CD4-positive, alpha-beta T cell treated with Interleukin-6 at 100 ng/mL for 8 hours (primary cell): Measurements from ENCODE around the gene PCED1B.

Experiments
- DNase-seq: peaks from one replicate; pipeline ENCODE4 v3.0.0-alpha.2; 2020; ENCODE audit warnings: mixed read lengths, low spot score

Gene PCED1B

DNA sequence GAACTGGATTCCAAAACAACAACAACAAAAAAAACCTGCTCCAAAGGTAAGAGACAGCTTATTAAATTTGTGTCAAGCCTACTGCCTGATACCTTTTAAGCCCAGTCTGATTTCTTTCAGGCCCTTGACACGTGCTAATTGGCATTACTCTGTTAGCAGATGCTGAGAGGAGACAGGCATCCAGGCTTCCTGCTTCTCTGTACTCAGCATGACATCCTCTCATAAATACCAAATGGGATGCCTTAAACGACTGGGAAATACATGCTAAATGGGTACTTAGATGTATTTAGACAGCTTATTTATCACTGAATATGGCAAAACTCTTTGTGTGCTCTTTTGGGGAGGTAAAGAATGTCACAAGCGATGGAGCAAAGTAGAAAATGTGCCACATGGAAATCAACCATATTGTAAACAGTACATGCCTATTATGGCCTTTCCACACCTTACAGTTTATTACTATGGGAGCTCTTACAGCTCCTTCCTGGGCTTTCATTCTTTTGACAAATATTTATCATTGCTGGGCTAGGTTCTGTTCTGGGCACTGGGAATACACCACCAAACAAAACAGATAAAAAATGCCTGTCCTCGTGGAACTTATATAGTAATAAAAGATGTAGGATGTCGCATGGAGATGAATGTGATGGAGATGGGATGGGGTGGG is 11.5 kb upstream of the PCED1B start:
- no peak for DNase-seq

DNA sequence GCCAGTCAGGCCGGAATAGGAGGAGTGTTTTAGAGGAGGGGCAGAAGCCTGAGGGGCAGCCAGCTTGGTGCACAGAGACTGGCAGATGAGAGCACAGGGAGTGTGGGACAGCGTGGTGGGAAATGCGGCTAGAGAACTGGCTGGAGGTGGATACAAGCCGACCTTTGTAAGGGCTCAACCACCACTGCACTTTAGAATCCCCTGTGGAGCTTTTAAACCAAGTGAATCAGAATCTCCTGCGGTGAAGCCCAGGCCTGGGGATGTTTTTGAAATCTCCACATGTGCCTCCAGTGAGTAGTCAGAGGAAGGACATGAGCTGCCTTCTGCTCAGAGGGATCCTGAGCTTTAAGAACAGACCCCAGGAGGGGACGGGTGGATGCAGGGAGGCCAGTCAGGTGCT is 10.9 kb upstream of the PCED1B start:
- DNase-seq = no peak

DNA sequence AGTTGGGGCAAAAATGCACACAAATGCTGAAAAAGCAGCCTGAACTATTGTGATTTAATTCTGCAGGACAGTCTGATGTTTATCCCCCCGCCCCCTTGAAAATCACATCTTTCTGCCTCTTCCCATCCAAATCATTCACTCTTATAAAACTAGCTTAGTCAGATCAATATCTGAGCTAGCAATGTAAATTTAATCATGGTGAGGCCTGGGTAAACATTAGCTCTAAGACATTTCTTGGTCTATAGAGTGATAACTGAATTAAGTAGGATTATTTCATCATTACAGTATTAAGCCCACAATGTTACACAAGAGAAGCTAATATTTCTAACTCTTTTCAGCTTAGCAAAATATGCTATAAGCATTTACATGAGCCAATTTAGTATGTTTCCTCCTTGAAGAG is 9.1 kb upstream of the PCED1B start:
- DNase-seq = no peak

DNA sequence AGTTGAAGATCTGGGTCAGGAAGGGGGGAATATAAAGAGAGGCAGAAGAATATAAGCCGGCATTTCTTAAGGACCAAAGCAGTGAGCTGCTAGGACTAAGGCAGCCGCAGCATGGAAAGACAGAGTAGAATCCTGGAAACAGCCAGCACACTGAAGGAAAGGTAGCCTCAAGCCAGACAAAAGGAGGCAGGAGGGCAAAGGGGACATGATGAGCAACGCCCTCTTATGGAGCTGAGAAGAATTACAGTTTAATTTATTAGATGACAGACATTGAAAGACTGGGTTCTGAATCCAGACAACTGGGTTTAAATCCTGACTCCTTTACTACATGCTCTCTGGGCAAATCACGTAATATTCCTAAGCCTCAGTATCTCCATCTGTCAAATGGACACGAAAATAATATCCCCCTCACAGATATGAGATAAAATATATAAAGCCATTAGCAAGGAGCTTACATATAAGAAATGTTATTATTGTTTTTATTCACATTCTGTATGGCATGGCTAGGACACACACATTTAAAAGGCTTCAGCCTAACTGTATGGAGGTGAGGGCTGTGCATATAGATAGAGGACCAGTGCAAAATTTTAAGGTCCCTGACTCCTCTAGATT is 8.1 kb upstream of the PCED1B start:
- peak; percentile 16 for DNase-seq

DNA sequence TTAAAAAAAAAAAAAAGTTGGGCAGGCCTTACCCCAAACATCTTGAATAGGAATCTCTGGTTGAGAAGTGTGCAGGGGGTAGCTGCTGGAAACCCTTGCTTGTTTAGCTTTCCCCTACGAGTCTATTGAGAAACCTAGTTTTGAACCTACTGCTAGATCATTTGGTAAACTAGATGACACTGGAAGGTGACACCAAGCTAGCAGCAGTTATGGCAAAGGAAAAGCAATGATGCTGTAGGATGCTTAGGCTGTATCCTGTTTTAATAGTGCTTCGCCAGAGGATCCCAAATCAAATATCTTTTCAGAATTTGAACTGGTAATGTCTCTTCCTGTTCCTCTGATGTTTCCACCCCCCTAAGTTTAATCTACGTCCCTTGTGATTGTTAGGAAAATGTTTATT is 5.5 kb upstream of the PCED1B start:
- no peak for DNase-seq

DNA sequence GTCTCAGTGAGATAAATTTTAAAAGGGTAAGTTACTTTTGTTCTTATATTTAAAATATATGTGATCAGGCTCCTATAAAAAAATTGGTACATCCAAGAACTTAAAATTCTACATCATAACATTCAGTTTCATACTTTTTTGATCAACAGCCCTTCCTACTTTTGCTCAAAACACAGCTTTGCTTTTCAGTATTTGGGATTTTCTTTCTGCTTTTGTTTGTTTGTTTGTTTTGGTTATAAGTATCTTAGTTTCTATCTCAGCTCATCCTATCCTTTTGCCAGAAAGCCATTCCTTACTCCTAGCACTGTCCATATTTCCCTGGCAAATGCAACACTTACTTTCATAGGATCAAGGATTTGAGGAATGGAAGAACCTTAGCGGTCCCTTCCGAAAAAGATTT is 4.7 kb upstream of the PCED1B start:
- no peak for DNase-seq

DNA sequence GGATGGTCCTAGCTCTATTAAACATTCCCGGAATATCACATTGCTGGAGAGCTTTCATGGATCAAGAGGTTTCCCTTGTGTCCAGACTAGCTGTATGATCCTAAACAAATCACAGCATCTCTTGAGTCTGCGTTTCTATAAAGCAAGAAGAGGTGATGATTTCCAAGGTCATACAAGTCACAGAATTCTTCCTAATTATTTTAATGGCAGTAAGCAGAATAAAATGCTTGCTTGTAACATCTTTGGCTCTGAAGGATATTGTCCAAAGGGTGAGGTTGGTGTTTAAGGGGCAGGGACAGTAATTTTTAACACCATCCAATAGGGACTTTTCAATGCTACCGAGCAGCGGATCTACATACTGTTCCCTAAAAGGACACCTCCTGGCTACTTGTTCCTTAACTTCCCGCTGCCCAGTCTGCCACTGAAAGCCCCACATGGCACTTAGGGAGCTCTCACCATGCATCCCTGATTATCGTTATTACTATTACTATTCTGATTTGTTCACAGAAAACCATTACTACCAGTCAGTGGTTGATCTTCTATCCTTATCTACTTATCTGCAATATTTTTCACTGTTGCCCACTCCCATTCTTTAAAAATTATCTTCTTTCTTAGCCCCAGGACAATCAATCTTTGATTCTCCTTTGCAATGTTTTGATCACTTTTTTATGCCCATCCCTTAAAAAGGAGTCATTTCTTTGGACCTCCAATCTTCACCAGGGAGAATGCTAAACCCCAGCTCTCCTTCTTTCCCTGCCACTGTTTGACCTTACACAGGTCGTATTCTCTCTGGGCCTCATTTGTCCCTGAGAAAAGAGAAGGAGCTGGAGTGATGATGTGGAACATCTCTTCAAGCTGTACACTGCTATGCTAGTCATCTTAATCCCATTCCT is 4.0 kb upstream of the PCED1B start:
- DNase-seq = no peak

DNA sequence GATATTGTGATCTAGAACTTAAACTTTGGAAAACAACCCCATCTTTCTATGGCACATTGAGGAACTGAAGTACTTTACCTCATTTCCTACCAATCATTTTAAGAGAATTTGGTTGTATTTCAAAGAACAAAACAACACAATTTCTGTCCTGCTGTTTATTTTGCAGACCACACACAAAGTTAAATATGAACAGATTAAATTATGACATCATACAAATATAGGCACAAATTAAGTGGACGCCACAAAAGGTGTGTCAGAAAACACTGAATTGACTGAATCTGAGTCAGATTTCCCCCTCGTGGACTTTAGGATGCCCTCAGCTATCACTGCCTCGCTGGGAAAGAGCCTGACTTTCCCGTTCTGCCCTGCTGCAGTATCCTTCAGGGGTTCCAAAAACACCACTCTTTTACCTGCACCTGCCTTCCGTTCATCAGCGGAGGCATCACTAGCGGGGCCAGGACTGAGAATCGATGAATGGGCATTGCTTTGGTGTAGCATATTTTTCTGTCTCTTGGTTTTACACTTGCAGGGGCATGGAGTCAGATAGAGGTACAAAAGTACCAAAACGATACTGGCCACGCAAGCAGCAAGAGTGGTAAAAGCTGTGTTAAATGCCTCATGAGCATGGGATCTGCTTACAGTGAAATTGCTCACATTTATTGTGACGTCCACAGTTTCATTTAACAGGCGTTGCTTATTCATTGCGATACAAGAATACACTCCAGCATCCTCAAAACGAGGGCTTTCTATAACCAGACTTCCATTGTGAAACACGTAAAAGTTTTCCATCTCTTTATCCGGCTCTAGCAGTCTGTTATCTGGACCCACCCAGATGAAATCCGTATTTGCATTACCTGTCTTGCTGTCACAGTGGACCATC is 2.0 kb upstream of the PCED1B start:
- no peak for DNase-seq

DNA sequence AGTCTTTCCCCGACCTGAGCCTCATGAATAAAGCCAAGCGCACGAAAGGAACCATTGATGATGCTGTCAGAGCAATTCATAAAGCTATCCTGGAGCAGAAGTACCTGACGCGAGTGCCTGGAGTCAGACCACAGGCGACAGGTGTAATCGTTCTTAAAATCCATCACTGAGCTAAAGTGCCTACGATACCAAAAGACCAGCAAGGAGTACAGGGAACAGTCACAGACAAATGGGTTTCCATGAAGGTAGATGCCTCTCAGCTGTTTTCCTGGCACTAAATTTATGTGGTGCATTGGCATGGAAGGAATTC is 1.4 kb upstream of the PCED1B start:
- no peak for DNase-seq

DNA sequence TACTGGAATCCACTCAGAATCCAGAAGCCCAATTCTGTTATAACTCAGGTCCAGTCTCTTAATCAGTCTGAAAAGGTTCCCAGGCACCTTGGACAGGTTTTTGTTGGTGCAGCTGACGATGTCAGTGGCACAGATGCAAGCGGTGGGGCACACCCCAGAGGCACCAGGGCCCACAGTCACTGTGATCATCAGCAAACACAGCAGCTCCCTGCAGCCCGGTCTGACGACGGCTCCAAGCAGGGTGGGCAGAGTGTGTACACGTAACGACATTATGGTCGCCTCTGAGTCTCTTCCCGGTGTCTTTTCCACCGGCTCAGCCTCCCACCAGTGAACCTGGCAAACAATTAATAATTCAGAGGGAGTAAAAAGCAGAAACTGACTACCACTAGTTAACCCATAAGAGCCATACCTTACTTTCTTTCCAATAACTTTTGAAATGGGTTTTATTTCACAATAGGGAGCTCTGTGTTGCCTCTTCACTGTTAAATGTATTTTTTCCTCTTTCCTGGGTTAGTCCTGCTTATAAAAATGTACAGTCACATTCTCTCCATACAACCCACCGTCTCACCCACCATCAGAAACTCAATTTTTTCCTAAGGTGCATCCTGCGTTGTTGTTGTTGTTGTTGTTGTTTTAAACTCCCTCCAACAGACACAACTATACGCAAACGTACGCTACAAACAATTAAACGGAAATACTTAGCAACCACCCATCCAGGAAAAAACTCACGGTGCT is 521 bp upstream of the PCED1B start:
- peak; percentile 44 for DNase-seq

DNA sequence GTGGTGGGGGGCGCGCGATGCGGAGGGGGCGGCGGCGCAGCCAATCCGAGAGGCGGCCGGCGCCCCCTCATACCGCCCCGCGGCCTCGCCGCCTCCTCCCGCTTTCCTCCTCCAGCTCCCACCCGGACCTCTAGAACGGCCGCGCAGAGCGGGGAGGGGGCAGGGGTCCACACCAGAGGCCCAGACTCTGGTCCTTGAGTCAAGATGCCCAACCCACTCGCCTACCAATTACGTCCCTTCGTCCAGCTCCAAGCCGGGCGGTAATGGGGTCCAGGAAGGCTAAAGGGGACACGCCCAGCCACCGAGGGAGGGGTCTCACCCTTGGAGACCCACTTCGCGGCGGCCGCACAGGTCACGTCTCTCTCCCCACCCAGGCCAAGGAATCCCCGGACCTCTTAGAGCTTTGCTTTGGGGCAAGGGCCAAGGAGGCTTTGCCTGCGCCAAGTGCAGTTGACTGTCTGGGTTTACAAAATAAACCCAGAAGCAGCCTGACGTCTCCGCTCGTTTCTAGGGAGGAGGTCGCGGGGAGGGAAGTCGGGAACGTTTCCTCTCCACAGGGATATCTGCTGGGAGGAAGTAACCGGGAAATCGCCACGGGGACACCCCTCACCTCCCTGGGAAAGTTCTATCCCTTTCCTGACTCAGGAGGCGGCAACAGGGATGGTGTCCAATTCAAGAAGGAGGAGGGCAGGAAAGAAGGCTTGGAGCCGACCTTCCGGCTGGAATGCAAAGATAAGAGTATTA is 732 bp downstream of the PCED1B start:
- peak; percentile 19 for DNase-seq

DNA sequence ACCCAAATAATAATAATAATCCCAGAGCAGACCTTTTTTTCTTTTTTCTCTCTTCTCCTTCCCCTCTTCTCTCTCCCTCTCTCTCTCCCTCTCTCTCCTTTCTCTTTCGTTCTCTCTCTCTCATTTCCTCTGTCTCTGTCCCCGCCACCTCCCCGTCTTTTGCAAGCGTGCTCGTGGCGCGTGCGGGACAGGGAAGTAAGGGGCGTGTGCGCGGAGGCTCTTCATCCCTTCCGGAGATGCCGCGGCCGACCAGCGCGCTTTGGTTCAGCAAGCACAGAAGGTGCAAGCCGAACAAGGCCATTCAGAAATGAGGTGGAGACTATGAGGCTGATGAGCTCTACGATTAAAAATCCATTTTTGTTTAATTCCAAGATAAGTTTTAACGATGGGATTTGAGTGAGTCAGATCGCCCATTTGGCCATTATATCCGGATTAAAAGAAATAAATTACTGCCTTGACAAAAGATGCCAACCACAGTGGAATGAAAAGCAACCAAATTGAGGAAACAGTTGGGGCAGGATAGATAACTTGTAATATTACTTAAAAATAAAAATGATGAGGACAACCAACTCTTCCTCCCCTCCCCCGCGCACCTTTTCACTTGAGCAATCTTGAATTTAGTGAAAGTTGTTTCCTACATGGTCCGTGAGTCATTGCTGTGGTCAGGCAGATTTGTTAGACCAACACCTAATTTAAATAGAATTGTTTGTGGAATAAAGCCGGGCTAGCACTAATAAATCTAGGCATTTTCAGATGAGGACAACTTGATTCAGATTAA is 1.5 kb downstream of the PCED1B start:
- DNase-seq = peak; percentile 39

DNA sequence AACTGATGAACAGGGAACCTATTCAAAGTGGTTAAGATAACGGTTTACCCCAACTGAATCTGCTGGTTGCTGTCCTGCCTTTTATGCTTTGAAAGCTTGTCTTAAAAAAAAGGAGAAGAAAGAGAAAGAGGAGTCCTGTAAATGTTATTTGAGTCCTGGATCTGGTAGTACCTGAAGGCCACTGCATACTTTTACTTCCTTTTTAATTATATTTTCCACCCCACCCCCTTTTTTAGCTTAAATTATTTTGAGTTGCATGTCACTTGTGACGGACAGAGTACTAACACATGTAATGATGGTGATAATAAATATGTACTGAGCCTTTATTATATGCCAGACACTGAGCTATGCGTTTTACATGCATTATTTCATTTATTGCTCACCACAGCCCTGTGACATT is 2.9 kb downstream of the PCED1B start:
- DNase-seq = no peak

DNA sequence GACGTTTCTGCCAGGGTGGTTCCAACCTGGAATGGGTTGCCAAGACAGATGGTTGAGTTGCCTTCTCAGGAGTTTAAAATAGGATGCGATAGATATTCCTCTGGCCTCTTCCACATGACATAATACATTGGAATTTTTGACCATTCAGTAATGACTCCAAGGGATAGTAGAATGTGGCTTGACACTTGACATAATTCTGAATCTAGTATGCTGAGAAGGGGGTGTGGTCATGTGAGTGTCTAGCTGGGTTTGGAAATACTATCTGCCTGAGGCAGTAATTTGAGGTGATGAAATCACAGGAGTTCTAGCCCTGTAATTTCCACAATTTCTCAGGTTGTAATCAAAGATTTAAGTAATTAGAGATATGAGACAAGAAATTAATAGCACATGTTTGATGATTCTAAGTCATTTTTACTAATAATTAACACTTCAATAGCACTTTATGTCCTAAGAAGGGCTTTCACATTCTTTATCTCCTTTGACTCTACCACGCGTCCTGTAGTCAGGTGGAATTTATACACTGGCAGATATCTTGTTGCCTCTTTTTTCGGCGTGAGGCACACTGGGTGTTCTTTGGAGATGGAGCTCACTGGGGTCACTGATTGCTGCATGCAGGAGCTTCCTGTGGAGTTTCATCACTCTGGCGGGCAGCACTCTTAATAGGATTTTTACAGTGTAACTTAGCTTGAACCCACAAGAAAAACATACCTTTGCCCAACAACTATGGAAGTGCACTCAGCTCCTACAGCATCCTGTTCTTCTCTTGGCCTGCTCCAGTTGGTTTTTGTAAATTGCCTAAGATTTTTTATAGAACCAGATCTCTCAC is 3.6 kb downstream of the PCED1B start:
- no peak for DNase-seq

DNA sequence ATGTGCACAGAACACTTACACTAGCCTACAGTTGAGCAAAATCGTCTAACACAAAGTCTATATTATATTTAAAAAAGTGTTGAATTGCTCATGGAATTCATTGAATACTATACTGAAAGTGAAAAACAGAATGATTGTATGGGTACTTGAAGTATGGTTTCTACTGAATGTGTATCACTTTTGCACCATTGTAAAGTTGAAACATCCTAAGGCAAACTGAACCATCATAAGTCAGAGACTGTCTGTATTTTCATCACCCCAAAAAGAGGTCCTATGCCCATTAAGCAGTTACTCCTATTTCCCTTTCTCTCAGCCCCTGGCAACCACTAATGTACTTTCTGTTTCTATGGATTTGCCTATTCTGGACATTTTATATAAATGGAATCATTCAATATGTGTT is 4.8 kb downstream of the PCED1B start:
- DNase-seq = no peak

DNA sequence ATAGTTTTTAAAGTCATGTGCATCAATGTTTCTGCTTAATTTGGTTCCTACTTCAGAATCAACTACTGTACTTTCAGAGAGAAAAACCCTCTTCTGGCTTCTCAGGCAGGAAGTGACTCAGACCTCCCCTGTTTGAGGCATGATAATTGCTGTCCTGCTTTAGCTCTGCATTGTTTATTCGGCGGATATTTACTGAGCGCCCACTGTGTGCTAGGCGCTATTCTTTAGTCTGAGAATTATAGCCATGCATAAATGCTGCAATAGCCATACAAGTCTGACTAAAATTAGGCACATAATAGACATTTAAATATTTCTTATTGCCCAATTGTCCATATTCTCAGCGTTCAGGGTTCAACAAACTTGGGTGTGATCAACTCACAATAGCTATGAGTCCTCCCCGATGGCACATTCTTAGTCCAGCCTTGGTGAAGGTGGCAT is 6.4 kb downstream of the PCED1B start:
- DNase-seq = peak; percentile 65

DNA sequence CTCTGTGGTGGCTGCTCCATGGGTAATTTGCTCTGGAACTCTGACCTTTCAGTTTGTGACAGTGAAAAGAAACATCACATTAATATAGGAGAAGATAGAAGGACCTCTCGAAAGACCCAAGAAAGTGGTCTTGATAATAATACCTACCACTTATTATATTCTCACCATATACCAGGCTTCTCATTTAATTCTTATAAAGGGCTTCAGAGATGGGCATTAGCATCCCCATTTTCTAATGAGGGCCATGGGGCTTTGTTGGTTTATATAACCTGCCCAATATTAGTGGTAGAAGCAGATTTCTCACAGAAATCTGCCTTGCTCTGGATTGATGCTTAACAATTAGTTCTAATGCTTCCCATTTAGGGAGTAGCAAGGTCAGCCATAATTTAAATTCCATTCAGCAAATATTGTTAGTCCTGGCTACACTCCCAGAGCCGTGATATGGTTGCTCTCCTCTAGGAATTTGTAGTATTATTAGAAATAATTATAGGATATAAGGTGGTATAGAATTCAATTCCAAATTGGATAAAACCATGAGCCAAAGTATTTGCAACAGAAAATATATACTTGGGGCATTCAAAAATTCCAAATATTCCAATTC is 7.8 kb downstream of the PCED1B start:
- no peak for DNase-seq

DNA sequence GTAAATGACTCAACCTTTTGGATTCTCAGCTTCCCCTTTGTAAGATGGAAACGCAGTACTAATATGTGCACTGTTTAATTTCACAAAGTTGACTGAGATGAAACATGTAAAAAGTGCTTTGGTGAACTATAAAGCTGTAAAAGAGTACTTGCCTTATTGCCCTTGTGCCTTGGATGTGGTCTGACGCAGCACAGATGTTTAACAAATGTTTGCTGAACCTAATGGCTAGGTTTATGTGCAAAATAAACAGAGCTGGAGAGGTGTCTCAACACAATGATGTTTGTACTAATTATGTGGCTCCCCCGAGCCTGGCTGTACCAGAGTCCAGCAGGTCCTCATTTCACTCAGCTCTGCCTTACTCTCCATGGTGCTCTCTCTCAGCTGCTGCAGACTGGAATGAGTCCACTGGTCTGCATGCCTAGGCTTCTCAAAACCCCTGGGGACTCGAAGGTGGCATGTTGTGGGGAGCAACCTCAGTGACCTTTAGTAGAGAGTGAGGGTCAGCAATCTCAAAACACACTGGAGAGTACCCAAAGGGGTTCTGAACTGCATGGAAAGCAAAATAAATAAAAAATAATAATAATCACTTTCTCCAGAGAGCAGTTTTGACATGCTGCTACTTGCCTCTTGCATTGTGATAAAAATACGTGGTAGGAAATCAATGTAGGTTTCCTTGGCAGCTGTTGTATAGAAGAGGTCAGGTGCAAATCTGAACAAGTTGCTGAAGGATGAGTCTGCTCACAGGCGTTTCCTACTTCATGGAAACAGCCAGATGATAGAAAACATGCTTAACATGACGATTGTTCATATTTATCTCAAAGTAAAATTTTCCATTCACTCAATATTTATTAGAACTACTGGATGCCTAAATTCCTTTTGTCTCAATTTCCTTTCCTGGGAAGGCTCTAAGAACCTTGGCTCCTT is 8.9 kb downstream of the PCED1B start:
- no peak for DNase-seq
